Tibial nerve (tissue), 4 donors: ENCODE measurements around the gene CAMK2D. TPM values are rescaled to one million over a fixed set of nuclear protein-coding genes. Genes with fewer than 3 reads are reported as not detected.

Source experiments
- DNase-seq, 2 donors: peaks; one replicate each; pipeline ENCODE4 v3.0.0-alpha.2; 2019; ENCODE audit warnings: low spot score in 2 of 2
- H3K27ac ChIP-seq, 4 donors: fragments of 200-600 bp; sonication (generic) in 3 of 4; one replicate each; pipeline ENCODE4 v1.5.1; 2017 to 2019; ENCODE audit warnings: mild to moderate bottlenecking in 1 of 4
- H3K27me3 ChIP-seq, 2 donors: fragments of 200-600 bp; sonication (generic) in 1 of 2; one replicate each; pipeline versions ENCODE4 v1.5.1 to v1.6.0; 2017 to 2019
- H3K36me3 ChIP-seq, 3 donors: fragments of 200-600 bp; sonication (generic); one replicate each; pipeline ENCODE4 v1.5.1; 2018 to 2019
- H3K4me1 ChIP-seq, 4 donors: fragments of 200-600 bp; sonication (generic) in 3 of 4; one replicate each; pipeline ENCODE4 v1.5.1; 2017 to 2019
- H3K4me3 ChIP-seq, 4 donors: fragments of 200-600 bp; sonication (generic) in 3 of 4; one replicate each; pipeline ENCODE4 v1.5.1; 2017 to 2019; ENCODE audit warnings: mild to moderate bottlenecking in 1 of 4, moderate library complexity in 1 of 4
- H3K9me3 ChIP-seq, 4 donors: fragments of 200-600 bp; sonication (generic) in 3 of 4; one replicate each; pipeline ENCODE4 v1.5.1; 2017 to 2019
- CTCF ChIP-seq, 5 experiments: fragments of 200-600 bp in 3 of 5; fragments of 450-650 bp in 2 of 5; sonication (generic) in 3 of 5; IDR thresholded peaks; one replicate each; pipeline ENCODE4 v1.5.1; 2016 to 2019; ENCODE audit warnings: antibody characterized with exemption in 5 of 5, mild to moderate bottlenecking in 3 of 5, moderate library complexity in 2 of 5
- EP300 ChIP-seq, 2 donors: sonication (generic); formaldehyde crosslinking; IDR thresholded peaks; one replicate each; pipeline ENCODE4 v1.6.1; 2017; ENCODE audit warnings: antibody characterized with exemption in 2 of 2, mild to moderate bottlenecking in 1 of 2
- POLR2A ChIP-seq, 2 donors: fragments of 450-650 bp; IDR thresholded peaks; one replicate each; pipeline ENCODE4 v1.6.1; 2017; ENCODE audit warnings: antibody characterized with exemption in 2 of 2, mild to moderate bottlenecking in 2 of 2, moderate library complexity in 2 of 2
- WGBS, 2 donors: methylation state at CpG; one replicate each; pipeline ENCODE4 v1.1.5; 2018; 5-methylcytosine and 5-hydroxymethylcytosine counted together
- total RNA-seq, 4 donors: library from RNA; depleted of rRNA; stranded (reverse); fragments of >200 nt; gene quantifications; one replicate each; pipeline ENCODE4 v1.1.0, GENCODE V29; 2016

CAMK2D gene
- total RNA-seq, 4 donors from 2014 or later = 30.3 to 58.5 (median 34.6) TPM

- Histone ChIP-seq H3K36me3 (no peaks in the 10 kb centered on the region), H3K4me1 (peaks cover 0 to 35% (median 8%) of the 10 kb centered on the region in 4 donors), H3K9me3 (no peaks in the 10 kb centered on the region), H3K4me3 (no peak overlapping the region), H3K27me3 (no peaks in the 10 kb centered on the region), H3K27ac (peak overlapping the region in 1 of 4 donors; percentile 50)
- no peak for TF ChIP-seq EP300 (IDR thresholded peaks at IDR 0.05)
- TF ChIP-seq CTCF (IDR thresholded peaks at IDR 0.05) = no peak
- no peak for TF ChIP-seq POLR2A (IDR thresholded peaks at IDR 0.05)
- DNase-seq = no peak
Observed at GRCh38 chr4:113739197-113739596, 22.3 kb downstream of the CAMK2D start.

GRCh38 chr4:113738251-113738650 is 23.3 kb downstream of the CAMK2D start:
- DNase-seq = no peak
- no peak for TF ChIP-seq CTCF (IDR thresholded peaks at IDR 0.05)
- TF ChIP-seq POLR2A (IDR thresholded peaks at IDR 0.05) = no peak
- TF ChIP-seq EP300 (IDR thresholded peaks at IDR 0.05) = no peak
- Histone ChIP-seq H3K4me3 (no peak overlapping the region), H3K4me1 (peaks cover 0 to 36% (median 8%) of the 10 kb centered on the region in 4 donors), H3K27me3 (no peaks in the 10 kb centered on the region), H3K27ac (peak overlapping the region in 1 of 4 donors; percentile 39), H3K9me3 (no peaks in the 10 kb centered on the region), H3K36me3 (no peaks in the 10 kb centered on the region)

- TF ChIP-seq EP300 (IDR thresholded peaks at IDR 0.05) = no peak
- no peak for TF ChIP-seq POLR2A (IDR thresholded peaks at IDR 0.05)
- no peak for TF ChIP-seq CTCF (IDR thresholded peaks at IDR 0.05)
- H3K27me3 ChIP-seq = no peaks in the 10 kb centered on the region
- no peak overlapping the region for H3K4me3 ChIP-seq
- H3K4me1 ChIP-seq = peaks cover 0 to 23% (median 8%) of the 10 kb centered on the region in 4 donors
- H3K27ac ChIP-seq = no peak overlapping the region
- no peak for DNase-seq
- no peaks in the 10 kb centered on the region for H3K9me3 ChIP-seq
- H3K36me3 ChIP-seq = no peaks in the 10 kb centered on the region
Observed at GRCh38 chr4:113733685-113734084, 27.9 kb downstream of the CAMK2D start.

- no peak for TF ChIP-seq POLR2A (IDR thresholded peaks at IDR 0.05)
- no peak for TF ChIP-seq CTCF (IDR thresholded peaks at IDR 0.05)
- TF ChIP-seq EP300 (IDR thresholded peaks at IDR 0.05) = no peak
- 34 to 45% methylated on average over 1 of the region's 1 CpG for WGBS, 2 donors
- H3K27me3 ChIP-seq = no peaks in the 10 kb centered on the region
- no peaks in the 10 kb centered on the region for H3K36me3 ChIP-seq
- peaks cover 0 to 16% (median 5%) of the 10 kb centered on the region in 4 donors for H3K4me1 ChIP-seq
- DNase-seq = no peak
- H3K27ac ChIP-seq = no peak overlapping the region
- H3K9me3 ChIP-seq = no peaks in the 10 kb centered on the region
- H3K4me3 ChIP-seq = no peak overlapping the region
Observed at GRCh38 chr4:113732967-113733527, 28.5 kb downstream of the CAMK2D start.

DNA sequence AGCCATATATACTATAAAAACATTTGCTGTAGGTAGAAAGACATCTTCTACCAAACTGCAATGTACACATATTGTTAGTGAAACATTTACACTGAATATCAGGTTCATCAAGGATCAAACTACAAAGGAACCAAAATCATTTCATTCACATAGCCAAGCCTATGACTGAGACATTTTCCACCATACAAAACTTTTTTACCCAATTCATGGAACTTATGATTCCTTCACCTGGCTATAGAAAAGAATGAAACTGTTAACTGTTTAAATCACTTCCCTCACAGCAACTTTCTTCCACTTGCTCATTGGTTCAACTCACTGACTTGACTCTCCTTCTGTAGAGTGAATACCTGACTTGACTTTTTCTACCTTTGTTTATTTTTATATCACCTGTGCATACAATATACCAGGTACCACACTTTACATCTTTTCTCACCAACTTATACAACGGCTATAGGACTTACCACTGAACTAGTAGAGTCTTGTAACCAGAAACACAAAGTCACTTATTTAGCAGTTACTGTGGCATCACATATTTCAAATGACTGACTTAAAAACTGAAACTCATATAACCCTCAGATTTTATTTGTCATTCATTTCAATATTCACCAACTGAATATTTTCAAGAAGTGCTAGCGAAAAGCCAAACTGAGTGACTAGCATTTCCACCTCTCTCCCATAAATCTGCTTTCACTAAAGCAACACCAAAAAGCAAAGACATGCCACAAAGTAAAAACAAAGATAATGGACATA is 30.9 kb downstream of the CAMK2D start:
- Histone ChIP-seq H3K4me3 (no peak overlapping the region), H3K27me3 (no peaks in the 10 kb centered on the region), H3K36me3 (no peaks in the 10 kb centered on the region), H3K9me3 (no peaks in the 10 kb centered on the region), H3K4me1 (peaks cover 0 to 17% (median 6%) of the 10 kb centered on the region in 4 donors), H3K27ac (no peak overlapping the region)
- WGBS, 2 donors = 93 to 97% methylated on average over 2 of the region's 2 CpGs
- no peak for TF ChIP-seq EP300 (IDR thresholded peaks at IDR 0.05)
- TF ChIP-seq CTCF (IDR thresholded peaks at IDR 0.05) = no peak
- no peak for TF ChIP-seq POLR2A (IDR thresholded peaks at IDR 0.05)
- no peak for DNase-seq
